Measurements from ENCODE around the gene APLN.

The APLN gene

GRCh38 chrX:129641941-129642340 lies 12.8 kb downstream of the APLN start:
- no peak for DNase-seq (ENCODE audit: low spot score)

DNA sequence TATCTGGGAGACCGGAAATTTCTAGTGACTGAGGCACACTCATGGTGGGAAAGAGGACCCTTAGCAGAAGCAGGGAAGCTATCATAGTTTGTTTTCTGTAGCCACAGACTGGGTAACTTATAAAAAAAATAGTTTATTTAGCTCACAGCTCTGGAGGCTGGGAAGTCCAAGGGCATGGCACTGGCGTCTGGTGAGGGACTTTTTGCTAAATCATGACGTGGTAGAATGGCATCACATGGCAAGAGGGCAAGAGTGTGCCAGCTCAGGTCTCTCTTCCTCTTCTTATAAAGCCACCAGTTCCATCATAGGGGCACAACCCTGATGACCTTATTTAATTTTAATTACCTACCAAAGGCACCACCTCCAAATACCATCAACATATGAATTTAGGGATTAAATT lies 13.3 kb downstream of the APLN start:
- DNase-seq (ENCODE audit: low spot score) = no peak

GRCh38 chrX:129640737-129641136 lies 14.0 kb downstream of the APLN start:
- DNase-seq (ENCODE audit: low spot score) = no peak

DNA sequence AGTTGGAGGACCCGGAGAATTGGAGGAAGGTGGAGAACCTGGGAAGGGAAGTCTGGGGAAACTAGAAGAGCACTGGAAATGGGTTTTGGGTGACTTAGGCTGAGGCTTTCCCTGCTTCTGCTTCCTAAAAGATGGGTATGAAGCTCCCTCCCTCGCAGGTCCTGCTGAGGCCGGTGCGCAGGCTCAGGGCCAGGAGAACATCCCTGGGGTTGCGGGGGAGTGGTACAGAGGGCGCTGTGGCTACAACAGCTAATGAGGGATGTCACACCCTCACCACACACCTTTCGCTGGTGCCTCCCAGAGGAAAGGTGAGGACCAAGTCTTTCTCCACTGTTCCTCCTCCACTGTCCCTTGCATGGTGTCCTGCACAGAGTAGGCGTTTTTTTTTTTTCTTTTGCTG lies 15.8 kb downstream of the APLN start:
- no peak for DNase-seq (ENCODE audit: low spot score)

GRCh38 chrX:129637217-129638109 lies 17.3 kb downstream of the APLN start:
- DNase-seq (ENCODE audit: low spot score) = peak; percentile 54

GRCh38 chrX:129636175-129636681 lies 18.5 kb downstream of the APLN start:
- DNase-seq (ENCODE audit: low spot score) = no peak

DNA sequence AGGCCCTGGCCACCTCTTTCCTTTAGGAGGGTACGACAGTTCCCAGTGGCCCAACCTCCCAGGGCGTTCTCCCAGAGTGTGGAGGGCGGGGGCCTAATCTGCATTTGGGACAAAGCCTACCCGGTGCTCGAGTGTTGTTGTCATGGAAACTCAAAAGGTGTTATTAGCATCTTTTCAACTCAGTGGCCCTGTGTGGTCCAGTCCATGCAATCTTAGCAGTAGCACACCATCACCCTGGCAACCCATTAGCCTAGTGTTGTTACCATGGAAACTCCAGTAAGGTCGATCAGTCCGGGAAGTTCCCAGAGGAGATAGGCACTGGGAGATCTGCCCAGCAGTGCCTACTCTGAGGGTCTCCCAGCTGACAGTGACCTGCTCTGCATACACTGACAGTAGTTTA lies 20.2 kb downstream of the APLN start:
- DNase-seq (ENCODE audit: low spot score) = peak; percentile 42

DNA sequence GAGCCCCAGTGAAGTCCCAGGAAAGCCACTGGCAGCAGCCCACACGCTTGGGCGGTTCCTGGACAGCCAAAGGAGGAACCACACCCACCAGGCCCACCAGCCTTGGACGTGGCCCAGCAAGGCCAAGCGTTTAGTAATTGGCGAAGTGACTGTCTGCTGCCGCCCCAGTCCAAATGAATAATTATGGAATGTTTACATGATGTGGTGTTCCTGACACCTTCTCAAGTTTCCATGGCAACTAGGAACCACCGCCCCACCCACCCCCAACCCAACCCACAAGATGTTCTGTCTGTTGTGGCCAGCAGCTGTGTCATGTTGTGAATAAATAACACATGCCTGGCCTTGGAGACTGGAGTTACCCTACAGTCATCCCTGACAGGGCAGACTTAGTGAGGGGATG lies 22.3 kb downstream of the APLN start:
- DNase-seq (ENCODE audit: low spot score) = no peak

DNA sequence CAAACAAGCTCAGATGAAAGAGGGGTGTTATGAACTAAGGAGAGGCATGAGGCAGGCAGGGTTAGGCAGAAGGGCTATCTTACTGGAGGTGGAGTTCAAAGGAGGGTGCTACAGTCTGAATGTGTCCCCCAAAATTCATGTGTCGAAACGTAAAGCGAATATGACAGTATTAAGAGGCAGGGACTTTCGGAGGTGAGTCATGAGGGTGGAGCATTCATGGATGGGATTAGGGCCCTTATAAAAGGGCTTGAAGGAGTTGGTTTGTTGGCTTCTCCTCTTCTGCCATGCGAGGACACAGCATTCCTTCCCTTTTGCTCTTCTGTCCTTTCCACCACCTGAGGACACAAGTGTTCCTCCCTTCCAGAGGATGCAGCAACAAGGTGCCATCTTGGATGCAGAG lies 22.9 kb downstream of the APLN start:
- no peak for DNase-seq (ENCODE audit: low spot score)

- no peak for DNase-seq (ENCODE audit: low spot score)
Measured at GRCh38 chrX:129629837-129630236, 24.9 kb downstream of the APLN start.

DNA sequence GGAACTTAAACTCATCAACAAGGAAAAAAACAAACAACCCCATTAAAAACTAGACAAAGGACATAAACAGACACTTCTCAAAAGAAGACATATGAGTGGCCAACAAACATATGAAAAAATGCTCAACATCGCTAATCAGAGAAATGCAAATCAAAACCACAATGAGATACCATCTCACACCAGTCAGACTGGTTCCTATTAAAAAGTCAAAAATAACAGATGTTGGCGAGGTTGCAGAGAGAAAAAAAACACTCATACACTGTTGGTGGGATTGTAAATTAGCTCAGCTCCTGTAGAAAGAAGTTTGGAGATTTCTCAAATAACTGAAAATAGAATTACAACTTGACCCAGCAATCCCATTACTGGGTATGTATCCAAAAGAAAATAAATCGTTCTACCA lies 28.7 kb downstream of the APLN start:
- no peak for DNase-seq (ENCODE audit: low spot score)

- no peak for DNase-seq (ENCODE audit: low spot score)
Measured at GRCh38 chrX:129622757-129623301, 31.9 kb downstream of the APLN start.

GRCh38 chrX:129618997-129619396 lies 35.8 kb downstream of the APLN start:
- DNase-seq (ENCODE audit: low spot score) = no peak

DNA sequence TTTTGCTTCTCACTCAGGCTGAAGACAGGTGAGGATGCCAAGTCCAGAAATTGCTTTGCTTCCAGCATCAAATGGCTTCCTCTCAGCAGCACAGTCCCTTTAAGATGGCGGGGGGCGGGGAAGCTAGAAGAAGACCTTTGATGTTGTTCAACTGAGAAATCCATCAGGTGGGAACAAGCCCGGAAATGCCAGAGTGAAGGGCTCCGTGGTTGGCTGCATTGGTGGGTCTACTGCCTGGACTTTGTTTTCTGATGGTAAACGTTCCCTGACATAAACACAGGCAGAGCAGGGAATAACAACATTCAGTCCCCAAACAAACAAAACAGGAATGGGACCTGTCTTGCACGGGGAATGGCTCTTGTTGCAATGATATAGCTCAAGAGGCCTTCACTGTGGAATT lies 37.3 kb downstream of the APLN start:
- DNase-seq (ENCODE audit: low spot score) = no peak

DNA sequence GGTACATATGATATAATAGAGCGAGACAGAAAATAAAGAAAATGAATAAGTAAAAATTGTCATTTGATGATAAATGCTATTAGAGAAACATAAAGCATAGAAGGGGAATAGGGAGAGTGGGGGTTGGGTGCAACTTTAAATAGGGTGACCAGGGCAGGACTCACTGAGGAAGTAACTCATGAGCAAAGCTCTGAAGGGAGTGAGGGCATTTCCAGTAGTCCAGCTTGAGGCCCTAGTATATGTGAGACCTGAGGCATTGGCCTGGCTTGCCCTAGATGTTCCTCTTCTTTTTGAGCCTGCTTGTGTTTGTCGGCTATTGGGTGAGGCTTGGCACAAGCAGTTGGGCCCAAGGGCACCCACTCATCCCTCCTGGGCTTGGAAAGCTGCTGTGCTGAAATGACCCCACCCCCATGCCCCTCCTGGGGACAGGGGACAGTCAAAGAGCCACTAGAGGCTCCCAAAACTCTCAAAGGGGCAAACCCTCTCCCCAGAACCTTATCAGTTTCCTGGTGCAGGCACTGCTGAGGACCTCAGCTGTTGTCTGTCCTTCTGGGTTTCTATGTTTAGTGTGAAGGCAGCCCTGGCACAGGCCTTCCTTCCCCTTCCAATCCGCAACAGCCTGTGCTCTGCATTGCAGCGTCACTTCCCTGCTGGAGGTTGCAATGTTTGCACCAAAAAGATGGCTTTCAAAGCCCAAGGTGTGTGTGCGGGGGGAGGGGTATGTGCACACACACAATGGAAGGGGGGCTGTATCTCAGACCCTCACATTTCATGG lies 40.1 kb downstream of the APLN start:
- DNase-seq (ENCODE audit: low spot score) = no peak

DNA sequence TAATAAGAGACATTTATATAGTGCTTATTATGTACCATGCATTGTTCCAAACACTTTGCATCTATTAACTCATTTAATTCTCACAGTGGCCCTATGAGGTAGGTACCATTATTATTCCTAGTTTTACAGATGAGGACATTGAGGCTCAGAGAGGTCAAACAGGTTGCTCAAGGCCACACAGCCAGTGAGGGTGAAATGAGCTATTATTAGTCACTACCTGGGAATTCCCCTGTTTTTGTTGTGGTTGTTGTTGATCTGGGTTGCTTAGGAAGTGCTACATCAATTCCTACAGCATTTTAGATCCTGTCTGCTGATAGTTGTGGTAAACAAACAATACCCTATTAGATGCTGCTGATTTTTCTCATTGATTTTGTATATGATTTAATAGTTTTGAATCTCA lies 41.2 kb downstream of the APLN start:
- no peak for DNase-seq (ENCODE audit: low spot score)

- no peak for DNase-seq (ENCODE audit: low spot score)
Measured at GRCh38 chrX:129612396-129612795, 42.4 kb downstream of the APLN start.

DNA sequence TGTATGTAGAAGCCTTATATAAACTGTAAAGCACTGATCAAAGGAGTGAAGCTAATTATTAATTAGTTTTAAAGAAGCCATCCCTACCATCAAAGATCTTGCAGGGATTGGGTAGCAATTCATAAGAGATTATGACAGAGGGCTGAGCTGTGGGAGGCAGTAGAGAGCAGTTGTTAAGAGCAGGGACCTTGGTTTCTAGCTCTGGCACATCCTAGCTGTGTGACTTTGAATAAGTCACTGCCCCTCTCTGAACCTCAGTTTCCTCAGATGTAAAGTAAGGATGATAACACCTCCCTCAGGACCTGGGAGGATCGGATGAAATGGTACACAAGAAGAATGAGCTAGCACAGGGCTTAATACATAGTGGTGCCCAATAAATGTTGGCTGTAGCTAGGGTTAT lies 45.4 kb downstream of the APLN start:
- DNase-seq (ENCODE audit: low spot score) = no peak

GRCh38 chrX:129608496-129608895 lies 46.3 kb downstream of the APLN start:
- no peak for DNase-seq (ENCODE audit: low spot score)

DNA sequence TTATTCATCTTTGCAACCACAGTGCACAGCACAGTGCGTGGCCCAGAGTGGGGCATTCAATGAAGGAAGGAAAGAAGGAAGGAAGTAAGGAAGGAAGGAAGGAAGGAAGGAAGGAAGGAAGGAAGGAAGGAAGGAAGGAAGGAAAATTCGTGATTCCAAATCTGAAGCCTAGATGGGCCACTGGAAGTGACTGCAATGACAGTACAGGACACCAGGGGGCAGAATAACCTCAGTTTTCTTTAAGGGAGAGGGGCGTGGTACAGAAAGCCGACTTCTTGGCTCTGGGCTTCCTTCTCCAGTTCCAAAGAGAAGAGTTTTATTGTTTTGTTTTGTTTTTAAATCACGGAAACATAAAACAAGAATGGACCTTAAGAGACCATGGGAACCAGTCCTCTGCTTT lies 47.8 kb downstream of the APLN start:
- DNase-seq (ENCODE audit: low spot score) = peak; percentile 44

DNA sequence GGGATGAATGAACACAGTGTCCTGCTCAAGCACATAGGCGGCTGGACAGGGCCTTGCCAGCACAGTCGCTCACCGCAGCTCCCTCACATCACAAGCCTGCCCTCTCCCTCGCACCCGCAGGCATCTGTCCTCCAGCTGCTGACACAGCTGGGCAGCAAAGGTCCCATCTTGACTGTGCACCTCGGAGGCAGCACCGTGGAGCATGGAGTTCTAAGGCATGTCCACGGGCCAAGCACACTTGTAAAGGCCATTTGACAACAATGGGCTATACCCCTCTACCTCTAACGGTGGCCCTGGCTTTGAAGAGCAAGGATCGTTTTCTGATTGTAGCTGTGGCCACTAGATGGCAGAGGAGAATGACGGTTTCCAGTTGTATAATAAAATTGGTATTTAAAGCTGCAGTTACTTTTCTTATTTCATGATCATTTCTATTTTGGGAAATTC lies 53.8 kb downstream of the APLN start:
- DNase-seq (ENCODE audit: low spot score) = no peak

DNA sequence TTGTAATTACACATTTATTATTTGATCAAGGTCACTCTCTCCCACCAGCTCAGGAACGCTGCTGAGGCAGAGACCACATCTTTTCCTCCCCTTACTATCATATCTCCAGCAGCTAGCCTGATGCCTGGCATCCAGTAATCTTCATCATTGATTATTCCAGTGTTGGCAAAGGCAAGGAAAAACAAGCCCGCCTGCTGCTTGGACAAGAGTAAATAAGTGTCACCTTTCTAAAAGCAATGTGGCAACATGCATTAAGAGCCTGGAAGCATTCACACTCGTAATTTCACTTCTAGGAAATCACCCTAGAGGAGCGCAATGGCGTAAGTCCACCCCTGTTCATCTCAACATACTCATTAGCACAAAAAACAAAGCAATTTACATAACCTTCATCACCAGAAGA lies 54.8 kb downstream of the APLN start:
- no peak for DNase-seq (ENCODE audit: low spot score)

Data from SK-N-DZ (cell line).